VCaP (cell line): Measurements from ENCODE around the gene MACROD2.

Source experiments
- H3K27ac ChIP-seq: fragments of 450-650 bp; 2 replicates; pipeline ENCODE4 v1.5.1; 2017
- CTCF ChIP-seq: fragments of 450-650 bp; conservative IDR thresholded peaks from 2 replicates; pipeline ENCODE4 v1.5.1; 2017; ENCODE audit warnings: mild to moderate bottlenecking, moderate library complexity

Gene MACROD2

DNA sequence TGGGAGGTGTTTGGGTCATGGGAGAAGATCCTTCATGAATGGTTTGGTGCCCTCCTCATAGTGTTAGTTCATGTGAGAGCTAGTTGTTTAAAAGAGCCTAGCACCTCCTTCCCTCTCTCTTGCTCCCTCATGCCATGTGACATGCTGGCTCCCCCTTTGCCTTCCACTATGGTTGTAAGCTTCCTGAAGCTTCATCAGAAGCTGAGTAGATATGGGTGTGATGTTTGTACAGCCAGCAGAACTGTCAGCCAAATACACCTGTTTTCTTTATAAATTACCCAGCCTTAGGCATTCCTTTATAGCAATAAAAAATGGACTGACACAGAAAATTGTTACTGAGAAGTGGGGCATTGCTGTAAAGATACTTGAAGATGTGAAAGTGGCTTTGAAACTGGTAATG lies 1073.2 kb downstream of the MACROD2 start:
- no peak for TF ChIP-seq CTCF
- H3K27ac ChIP-seq: no peak overlapping the region

GRCh38 chr20:15069355-15069754 lies 1074.0 kb downstream of the MACROD2 start:
- TF ChIP-seq CTCF: no peak
- no peak overlapping the region for H3K27ac ChIP-seq

GRCh38 chr20:15071085-15071808 lies 1075.9 kb downstream of the MACROD2 start:
- H3K27ac ChIP-seq: no peak overlapping the region

GRCh38 chr20:15072316-15072715 lies 1077.0 kb downstream of the MACROD2 start:
- H3K27ac ChIP-seq: no peak overlapping the region
- no peak for TF ChIP-seq CTCF

More at GRCh38 chr20:15071085-15071808, 1075.9 kb downstream of the MACROD2 start:
- TF ChIP-seq CTCF: no peak

GRCh38 chr20:15075586-15075985 lies 1080.3 kb downstream of the MACROD2 start:
- no peak for TF ChIP-seq CTCF
- H3K27ac ChIP-seq: no peak overlapping the region

- H3K27ac ChIP-seq: no peak overlapping the region
- TF ChIP-seq CTCF: no peak
These were observed 1081.5 kb downstream of the MACROD2 start for GRCh38 chr20:15076785-15077184.

DNA sequence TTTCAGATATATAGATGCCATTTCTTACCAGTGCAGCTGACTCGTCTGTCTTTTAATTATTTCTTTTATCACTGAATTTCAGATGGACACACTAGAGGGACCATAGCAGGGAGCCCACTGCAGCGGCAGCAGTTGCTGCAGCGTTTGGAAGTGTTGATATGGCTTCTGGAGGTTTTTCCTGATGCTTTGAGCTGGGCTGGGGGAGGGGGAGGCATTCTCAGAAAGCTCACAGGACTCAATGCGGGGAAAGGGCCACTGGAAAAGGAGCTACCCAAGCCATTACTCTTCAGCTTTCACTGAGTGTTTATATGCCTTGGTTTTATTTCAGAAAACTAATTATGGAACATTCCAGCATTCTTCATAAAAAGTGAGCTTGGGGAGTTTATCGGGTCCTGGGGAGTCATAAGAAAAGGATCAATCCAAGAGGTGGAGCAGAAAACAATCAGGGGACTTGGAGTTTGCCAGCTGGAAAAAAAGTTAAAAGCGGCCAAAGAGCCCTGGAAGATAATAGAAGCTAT lies 1082.5 kb downstream of the MACROD2 start:
- no peak overlapping the region for H3K27ac ChIP-seq
- no peak for TF ChIP-seq CTCF
